HL-60/S4 (cell line): Measurements from ENCODE around the gene GCNT1.
"Not testable (repeated sequence)": the region's sequence is repeated elsewhere in the genome, so short reads cannot be mapped to it uniquely, and the experiment has no call there.

Experiments
- in situ Hi-C: fragments of 300-500 bp; cut with MboI; formaldehyde crosslinking; loops from 2 replicates; pipeline ENCODE4 v1.14.3; 2022; ENCODE audit warnings: low sequenced_read_pairs

The GCNT1 gene

GRCh38 chr9:76441551-76442322, 17.2 kb upstream of the GCNT1 start:
- in situ Hi-C loops: loop anchor here (25.0 kb wide), 1 partner anchor 546 kb away; no protein-coding TSS in a partner anchor

- in situ Hi-C loops: loop anchor here (25.0 kb wide), 1 partner anchor 543 kb away; no protein-coding TSS in a partner anchor
These were observed 15.1 kb upstream of the GCNT1 start for GRCh38 chr9:76443887-76444286.

- in situ Hi-C loops: loop anchor here (25.0 kb wide), 1 partner anchor 543 kb away; no protein-coding TSS in a partner anchor
These were observed 14.6 kb upstream of the GCNT1 start for GRCh38 chr9:76444322-76444929.

- in situ Hi-C loops: loop anchor here (25.0 kb wide), 1 partner anchor 541 kb away; no protein-coding TSS in a partner anchor
These were observed 13.0 kb upstream of the GCNT1 start for GRCh38 chr9:76445976-76446375.

- in situ Hi-C loops: loop anchor here (25.0 kb wide), 1 partner anchor 539 kb away; no protein-coding TSS in a partner anchor
These were observed 10.5 kb upstream of the GCNT1 start for GRCh38 chr9:76448501-76448900.

GRCh38 chr9:76451234-76451633, 7.7 kb upstream of the GCNT1 start:
- in situ Hi-C loops: loop anchor here (5.0 kb wide), 1 partner anchor 206 kb away; no protein-coding TSS in a partner anchor

GRCh38 chr9:76452839-76453238, 6.1 kb upstream of the GCNT1 start:
- in situ Hi-C loops: loop anchor here (5.0 kb wide), 1 partner anchor 204 kb away; no protein-coding TSS in a partner anchor

GRCh38 chr9:76453785-76454184, 5.2 kb upstream of the GCNT1 start:
- in situ Hi-C loops: loop anchor here (5.0 kb wide), 1 partner anchor 204 kb away; no protein-coding TSS in a partner anchor

GRCh38 chr9:76454311-76454710, 4.7 kb upstream of the GCNT1 start:
- in situ Hi-C loops: loop anchor here (5.0 kb wide), 1 partner anchor 203 kb away; no protein-coding TSS in a partner anchor

- in situ Hi-C loops: no loop called here
These were observed 2.6 kb upstream of the GCNT1 start for GRCh38 chr9:76456202-76456926.

- in situ Hi-C loops: no loop called here
These were observed 983 bp downstream of the GCNT1 start for GRCh38 chr9:76459694-76460635.

GRCh38 chr9:76462126-76462525, 3.1 kb downstream of the GCNT1 start:
- in situ Hi-C loops: no loop called here

- in situ Hi-C loops: no loop called here
These were observed 4.2 kb downstream of the GCNT1 start for GRCh38 chr9:76463211-76463610.

GRCh38 chr9:76464706-76465105, 5.7 kb downstream of the GCNT1 start:
- in situ Hi-C loops: no loop called here

GRCh38 chr9:76465442-76466298, 6.7 kb downstream of the GCNT1 start:
- in situ Hi-C loops: no loop called here

- in situ Hi-C loops: no loop called here
These were observed 7.3 kb downstream of the GCNT1 start for GRCh38 chr9:76466299-76466605.

GRCh38 chr9:76474419-76474818, 15.4 kb downstream of the GCNT1 start:
- in situ Hi-C loops: no loop called here

- in situ Hi-C loops: no loop called here
These were observed 16.7 kb downstream of the GCNT1 start for GRCh38 chr9:76475686-76476085.

GRCh38 chr9:76477818-76478217, 18.8 kb downstream of the GCNT1 start:
- in situ Hi-C loops: not testable (repeated sequence)
